Jurkat, Clone E6-1 (cell line): ENCODE measurements around the gene HMGCR.

ENCODE experiments used
- DNase-seq: peaks from one replicate; pipeline ENCODE4 v3.0.0-alpha.2; 2011; ENCODE audit warnings: low read depth, low spot score
- H3K4me3 ChIP-seq: 2 replicates; pipeline ENCODE4 v1.5.1; 2011; ENCODE audit warnings: mild to moderate bottlenecking, low read length, control low read depth, moderate library complexity

Gene HMGCR

DNA sequence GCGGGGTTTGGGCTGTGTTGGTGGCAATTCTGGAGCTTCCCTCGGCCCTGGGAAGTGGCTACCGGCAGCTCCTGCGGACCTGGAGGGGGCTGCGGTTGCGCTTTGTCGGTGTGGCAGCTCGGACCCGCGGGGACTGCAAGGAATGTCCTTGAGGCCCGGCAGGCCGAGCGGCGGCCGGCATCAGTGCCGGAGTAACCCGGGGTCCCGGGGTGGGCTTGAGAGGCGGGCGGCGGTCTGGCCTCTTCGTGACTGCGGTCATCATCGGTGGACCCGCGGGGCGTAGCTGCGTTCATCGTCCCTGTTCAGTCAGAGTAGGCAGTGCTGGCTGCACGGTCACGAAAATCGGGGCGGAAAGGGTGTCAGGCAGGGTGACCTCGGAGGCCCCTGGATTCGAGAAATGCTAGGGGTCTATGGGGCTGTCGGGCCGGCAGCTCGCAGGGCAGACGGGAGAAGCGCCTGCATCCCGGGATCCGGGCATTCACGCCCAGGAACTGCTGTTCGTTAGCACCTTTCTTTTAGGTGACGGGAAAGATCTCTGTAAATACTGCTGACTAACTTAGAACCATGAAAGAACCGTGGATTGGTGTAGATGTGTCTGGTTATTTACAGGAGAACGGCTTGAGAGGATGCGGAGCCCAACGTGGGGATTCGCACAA, 474 bp downstream of the HMGCR start:
- no peak for DNase-seq

DNA sequence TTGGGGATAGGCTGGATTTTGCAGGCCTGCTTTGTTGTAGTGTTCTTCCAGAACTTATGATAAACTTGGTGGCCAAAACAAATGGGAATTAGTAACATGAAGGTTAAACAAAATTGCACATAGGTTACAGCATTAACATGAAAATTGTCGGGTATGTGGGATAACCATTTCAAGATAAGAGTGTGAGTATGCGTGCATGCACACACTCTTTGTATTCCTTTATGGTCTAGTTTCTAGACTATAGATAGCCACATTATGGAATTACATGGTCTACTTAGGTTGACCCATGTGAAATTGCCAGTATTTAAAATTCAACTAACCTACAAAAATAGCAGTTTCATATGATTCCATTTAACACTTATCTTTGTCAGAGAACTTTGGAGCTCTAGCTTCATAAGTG, 1.4 kb downstream of the HMGCR start:
- DNase-seq: no peak
- H3K4me3 ChIP-seq: peak overlapping the region; percentile 78

More for the DNA sequence above, 474 bp downstream of the HMGCR start:
- H3K4me3 ChIP-seq: peak overlapping the region; percentile 78

DNA sequence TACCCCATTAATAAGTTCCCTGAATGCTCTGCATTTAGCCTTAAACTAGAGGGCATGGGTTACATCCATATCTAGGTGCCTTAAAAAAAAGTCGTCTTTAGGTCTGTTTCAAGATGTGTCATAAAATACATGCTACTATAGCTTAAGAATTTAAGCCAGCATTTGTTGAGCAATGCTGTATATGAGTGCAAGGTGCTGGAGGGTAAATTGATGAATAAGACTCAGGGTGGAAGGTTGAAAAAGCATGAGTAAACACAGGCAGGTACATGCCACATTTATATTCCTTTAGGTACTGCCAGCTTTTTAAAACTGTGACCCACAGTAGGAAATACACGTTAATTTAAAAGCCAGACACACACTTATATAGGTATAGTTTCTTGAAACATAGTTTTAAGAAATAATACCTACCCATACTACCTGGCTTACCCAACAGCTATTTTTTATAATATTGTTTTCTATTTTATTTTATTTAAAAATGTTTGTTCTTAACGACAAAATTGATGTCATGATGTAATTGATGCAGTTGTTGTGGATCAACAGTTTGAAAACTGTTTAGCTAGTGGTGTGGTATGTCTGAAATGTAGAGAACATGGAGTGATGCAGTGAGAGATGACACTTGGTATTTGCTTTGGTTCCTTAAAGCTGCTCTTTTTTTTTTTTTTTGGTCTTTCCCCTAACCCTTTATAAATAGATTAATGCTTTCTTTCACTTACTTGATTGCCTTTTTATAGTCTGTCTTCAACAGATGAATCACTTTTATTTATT, 3.9 kb downstream of the HMGCR start:
- no peak for DNase-seq
- no peak overlapping the region for H3K4me3 ChIP-seq

DNA sequence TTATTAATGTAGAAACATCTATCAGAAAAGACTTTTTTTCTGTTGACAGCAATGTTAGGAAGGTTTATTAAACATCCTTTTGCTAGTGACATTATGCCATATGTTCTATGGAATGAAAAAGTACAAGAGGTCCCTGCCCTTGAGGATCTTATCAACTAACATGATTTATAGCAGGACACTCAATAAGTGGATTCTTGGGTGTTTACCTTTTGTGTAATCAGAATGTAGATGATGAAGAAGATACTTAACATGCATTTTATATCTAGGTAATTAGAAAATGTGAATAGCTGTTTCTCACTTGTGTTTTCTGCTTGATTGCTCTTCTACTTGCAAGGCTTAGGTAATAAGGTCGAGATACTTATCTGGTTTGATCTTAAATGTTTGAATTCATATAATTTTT, 4.9 kb downstream of the HMGCR start:
- no peak overlapping the region for H3K4me3 ChIP-seq
- no peak for DNase-seq

DNA sequence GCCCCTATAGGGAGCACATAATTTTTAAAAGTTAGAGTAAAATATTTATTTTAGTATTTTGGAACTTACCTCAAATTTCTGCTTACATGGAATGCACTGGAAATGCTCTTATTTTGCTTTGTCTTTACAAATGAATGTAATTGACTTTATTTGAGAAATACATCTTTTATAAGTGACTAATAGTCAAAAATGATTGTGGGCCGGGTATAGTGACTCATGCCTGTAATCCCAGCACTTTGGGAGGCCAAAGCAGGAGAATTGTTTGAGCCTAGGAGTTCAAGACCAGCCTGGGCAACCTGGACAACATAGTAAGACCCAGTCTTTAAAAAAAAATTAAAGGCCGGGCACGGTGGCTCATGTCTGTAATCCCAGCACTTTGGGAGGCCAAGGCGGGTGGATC, 5.8 kb downstream of the HMGCR start:
- DNase-seq: no peak
- H3K4me3 ChIP-seq: no peak overlapping the region

DNA sequence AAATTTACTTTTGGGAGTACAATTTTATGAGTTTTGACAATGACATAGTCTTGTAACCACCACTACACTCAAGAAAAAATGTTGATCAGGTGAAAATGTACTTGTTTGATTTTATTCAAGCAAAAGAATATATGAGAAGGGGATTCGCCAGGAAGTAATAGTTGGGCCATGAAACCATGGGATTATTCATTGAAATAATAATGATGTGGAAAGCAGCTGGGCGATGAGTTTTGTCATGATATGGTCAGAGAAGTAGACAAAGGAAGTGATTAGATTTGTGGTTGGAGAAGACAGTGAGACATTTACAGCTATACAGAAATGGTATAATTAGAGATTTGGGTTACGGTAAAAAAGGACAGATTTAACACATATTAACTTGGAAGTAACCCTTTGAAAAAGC, 11.2 kb downstream of the HMGCR start:
- no peak for DNase-seq
- H3K4me3 ChIP-seq: no peak overlapping the region

DNA sequence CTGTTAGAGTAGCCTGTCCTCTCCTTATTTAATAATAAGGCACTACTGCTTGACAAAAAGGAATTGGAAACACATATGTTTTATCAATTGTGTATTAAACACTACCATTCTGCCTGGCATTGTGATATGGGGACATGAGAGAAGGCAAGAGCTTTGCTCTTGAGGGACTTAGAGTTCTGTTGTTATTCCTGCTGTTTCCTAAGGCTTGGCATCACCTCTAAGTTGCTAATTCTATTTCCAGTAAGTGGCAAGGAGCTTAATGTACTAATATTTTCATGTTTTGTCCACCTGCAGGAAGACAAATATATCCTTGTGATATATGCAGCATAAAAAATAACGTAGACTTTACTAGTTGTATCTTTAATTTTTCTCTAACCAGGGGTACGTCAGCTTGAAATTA, 12.6 kb downstream of the HMGCR start:
- no peak overlapping the region for H3K4me3 ChIP-seq
- no peak for DNase-seq

DNA sequence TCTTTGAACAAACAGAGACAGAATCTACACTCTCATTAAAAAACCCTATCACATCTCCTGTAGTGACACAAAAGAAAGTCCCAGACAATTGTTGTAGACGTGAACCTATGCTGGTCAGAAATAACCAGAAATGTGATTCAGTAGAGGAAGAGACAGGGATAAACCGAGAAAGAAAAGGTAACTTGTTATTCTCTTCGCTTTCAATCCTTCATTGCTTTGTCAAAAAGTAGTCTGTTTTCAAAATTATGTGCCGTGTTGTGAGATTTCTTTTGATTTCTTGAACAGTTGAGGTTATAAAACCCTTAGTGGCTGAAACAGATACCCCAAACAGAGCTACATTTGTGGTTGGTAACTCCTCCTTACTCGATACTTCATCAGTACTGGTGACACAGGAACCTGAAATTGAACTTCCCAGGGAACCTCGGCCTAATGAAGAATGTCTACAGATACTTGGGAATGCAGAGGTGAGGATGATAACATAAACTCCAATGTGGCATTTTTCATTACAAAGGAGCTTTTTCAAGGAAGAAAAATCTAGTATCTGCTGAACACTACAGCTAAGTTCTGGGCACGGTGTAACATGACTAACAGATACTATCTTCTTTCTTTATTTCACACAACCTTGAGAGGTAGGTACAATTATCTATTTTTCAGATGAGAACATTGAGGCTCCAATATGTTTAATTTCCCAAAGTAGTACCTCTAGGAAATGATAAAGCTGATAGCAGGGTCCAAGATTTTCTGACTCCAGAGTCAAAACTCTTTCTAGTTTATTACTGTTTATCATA, 14.3 kb downstream of the HMGCR start:
- no peak for DNase-seq
- H3K4me3 ChIP-seq: no peak overlapping the region

DNA sequence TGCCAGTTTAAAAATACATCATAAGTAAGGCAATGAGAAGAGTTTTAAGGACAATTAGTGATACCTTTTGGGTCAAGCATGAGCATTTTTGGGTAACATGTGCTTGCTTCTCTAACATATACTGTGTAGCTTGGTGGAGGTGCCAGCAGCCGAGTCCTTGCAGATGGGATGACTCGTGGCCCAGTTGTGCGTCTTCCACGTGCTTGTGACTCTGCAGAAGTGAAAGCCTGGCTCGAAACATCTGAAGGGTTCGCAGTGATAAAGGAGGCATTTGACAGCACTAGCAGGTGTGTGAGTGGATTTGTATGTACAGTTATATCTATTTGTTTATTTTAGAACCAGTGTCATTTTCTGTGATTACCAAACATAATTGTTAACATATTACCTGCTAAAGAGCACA, 18.2 kb downstream of the HMGCR start:
- DNase-seq: no peak
- no peak overlapping the region for H3K4me3 ChIP-seq

DNA sequence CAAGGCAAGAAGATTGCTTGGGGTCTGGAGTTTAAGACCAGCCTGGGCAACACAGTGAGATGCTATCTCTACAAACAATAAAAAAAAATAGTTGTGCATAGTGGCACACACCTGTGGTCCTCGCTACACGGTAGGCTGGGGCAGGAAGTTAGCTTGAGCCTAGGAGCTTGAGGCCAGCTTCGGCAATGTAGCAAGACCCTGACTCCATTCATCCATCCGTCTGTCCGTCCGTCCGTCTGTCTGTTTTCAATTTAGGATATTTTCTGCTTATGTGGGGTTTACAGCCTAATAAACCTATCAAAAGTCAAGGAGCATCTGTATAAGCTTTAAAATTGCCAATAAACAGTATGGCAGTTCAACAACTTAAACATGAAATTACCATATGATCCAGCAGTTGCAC, 19.7 kb downstream of the HMGCR start:
- H3K4me3 ChIP-seq: no peak overlapping the region
- DNase-seq: no peak

DNA sequence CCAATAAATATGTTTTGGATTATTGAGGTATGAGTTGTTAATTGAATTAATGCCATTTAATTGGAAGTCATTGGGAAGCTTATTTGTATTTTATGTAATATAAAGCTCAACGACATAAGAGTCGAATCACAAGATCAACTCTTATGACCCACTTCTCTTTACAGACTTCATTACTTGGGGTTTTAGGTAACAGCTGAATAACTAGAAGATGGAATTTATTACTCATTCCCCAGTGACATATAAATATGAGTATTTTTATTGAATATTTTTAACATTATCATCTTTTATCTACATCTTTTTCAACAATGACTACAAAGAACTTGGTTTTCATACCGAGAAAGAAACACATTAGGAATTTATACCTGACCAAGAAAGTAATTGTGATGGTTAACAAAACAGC, 21.1 kb downstream of the HMGCR start:
- no peak overlapping the region for H3K4me3 ChIP-seq
- no peak for DNase-seq

DNA sequence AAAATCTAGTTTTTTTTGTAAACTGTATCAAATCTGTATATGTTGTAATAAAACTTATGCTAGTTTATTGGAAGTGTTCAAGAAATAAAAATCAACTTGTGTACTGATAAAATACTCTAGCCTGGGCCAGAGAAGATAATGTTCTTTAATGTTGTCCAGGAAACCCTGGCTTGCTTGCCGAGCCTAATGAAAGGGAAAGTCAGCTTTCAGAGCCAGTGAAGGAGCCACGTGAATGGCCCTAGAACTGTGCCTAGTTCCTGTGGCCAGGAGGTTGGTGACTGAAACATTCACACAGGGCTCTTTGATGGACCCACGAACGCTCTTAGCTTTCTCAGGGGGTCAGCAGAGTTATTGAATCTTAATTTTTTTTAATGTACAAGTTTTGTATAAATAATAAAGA, 24.3 kb downstream of the HMGCR start:
- no peak for DNase-seq

DNA sequence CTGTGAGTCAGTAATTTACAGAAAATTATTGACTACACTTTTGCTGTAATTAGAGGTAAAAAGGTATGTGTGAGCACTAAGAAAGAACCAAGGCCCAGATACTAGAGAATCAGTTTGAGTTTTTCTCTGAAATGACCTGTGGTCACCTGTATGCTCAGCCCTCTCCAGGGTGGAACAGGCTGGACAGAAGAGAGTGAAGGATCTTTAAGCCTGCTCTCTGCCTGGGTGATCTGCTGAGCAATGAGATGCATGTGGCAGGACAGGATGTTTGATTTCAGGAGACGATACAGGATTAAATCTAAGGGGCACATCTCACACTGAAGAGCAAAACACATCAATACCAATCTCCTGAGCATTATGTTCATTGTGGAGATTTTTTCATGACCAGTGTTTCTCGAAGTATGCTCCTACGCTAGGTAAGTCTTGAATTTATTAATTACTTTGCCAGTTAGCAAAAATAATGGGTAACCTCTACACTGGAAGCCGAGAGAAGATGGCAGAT, 25.5 kb downstream of the HMGCR start:
- no peak overlapping the region for H3K4me3 ChIP-seq
- DNase-seq: no peak

More for the DNA sequence above, 24.3 kb downstream of the HMGCR start:
- no peak overlapping the region for H3K4me3 ChIP-seq

DNA sequence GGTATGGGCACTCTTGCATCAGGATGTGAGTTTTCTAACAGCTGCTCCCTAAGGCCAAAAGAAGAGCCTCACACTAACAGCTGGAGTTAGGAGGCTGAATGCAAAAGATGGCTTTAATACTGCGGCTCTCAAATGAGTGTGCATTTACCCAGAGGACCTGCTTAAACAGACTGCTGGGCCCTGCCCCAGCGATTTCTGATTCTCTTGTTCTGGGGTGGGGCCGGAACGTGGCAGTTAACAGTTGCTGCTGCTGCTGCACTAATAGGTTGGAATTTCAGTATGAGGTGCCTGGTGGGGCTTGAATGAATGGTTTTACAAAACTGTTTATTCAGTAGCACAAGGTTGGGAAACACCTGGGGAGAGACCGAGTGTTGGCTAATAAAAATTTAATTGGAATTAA, 26.1 kb downstream of the HMGCR start:
- no peak overlapping the region for H3K4me3 ChIP-seq
- DNase-seq: no peak

DNA sequence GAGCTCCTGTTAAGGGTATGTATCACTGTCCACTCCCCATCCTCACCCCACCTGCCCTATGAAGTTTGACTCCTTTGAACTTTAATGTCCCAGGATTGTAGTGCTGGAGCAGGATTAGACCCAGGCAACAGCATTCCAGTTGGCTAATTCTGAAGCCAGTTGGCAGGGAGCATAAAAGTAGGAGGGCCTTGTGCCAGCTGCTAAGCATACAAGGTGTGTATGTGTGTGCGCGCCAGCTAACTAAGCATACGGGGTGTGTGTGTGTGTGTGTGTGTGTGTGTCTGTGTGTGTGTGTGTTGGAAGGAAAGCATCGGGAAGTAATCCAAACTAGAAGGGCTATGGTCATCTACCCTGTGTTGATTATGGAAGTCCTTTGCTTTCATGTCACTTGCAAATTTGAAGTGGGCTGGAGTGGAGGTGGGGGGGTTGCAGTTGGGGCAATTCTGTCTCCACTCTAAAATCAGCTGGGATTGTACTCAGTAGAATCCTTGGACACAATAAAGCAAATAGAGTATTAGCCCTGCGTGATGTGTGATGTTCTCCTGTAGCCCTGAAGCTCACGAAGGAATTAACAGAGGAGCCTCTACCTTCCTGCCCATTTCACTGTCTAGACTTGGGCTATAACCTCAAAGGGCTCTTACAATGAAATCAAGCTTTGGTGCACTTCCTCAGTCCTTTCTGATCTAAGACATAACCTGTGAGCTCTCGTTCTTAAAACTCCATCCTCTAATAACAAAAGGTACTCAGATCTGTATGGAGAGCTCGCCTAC, 26.9 kb downstream of the HMGCR start:
- DNase-seq: no peak
- H3K4me3 ChIP-seq: no peak overlapping the region

DNA sequence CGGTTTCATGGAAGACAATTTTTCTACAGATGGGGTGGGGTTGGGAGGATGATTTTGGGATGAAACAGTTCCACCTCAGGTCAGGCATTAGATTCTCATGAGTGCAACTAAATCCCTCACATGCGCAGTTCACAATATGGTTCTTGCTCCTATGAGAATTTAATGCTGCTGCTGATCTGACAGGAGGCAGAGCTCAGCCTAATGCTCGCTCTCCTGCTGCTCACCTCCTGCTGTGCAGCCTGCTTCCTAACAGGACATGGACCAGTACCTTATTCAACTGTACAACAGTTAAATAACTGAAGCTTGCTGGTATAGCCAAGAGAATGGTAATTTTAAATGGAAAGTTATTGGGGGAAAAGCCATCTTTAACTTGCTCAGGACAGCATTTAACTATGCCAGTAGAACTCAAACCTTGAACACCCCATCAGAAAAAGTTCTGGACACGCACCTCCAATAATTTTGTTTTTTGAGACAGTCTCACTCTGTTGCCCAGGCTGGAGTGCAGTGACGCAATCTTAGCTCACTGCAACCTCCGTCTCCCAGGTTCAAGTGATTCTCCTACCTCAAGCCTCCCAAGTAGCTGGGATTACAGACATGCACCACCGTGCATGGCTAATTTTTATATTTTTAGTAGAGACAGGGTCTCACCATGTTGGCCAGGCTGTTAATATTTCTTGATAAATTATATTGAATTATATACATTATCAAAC, 27.7 kb downstream of the HMGCR start:
- no peak overlapping the region for H3K4me3 ChIP-seq
- no peak for DNase-seq

DNA sequence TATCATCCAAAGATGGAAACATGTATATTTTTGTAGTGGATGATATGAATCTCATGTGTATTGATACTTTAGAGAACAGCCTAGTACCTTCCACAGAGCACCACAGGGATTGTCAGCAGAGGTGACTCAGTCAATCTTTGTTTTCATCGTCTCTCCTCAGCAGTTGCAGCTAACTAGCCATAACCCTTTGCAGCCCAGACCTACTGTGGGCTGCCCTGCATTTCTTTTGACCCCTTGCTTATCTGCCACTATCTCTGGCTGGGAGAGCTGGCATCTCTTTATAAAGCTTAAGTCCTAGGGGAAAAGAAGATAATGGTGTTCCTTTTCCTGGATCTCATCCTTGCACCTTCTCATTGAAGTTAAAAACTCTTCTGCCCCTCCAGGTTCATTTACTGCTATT, 28.7 kb downstream of the HMGCR start:
- DNase-seq: no peak
- H3K4me3 ChIP-seq: no peak overlapping the region

DNA sequence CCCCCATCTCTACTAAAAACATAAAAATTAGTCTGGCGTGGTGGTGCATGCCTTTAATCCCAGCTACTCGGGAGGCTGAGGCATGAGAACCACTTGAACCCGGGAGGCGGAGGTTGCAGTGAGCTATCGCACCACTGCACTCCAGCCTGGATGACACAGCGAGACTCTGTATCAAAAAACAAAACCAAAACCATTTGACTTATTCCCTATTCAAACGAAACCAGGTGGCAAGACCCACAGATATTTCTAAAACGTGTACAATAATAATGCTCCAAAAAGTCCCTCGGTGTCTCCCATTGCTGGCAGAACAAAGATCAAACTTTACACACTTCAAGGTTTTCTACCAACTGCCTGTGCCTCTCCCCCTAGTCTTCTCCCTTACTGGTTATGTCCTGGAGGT, 29.8 kb downstream of the HMGCR start:
- DNase-seq: no peak
- no peak overlapping the region for H3K4me3 ChIP-seq

DNA sequence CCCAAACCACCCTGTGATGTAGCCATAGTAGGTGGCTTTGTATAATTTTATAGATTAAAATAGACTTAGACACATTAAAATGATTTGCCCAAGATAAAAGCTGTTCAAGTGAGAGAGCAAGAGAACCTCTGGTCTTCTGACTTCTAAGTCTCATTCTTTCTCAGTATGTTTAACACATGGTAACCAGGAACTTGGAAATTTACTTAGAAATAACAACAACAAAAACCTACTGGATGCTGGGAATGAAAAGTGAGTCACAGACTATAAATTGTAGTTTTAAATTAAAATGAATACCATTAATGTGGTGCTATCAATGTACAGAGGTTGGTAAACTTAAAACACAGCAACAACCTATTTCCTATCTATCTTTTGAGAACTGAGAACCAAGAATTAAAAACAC, 30.4 kb downstream of the HMGCR start:
- no peak overlapping the region for H3K4me3 ChIP-seq
- no peak for DNase-seq
